Sigmoid colon (tissue), 4 donors: ENCODE results near the gene RING1.

Experiments
- EP300 ChIP-seq, 4 donors: sonication (generic); formaldehyde crosslinking; IDR thresholded peaks; one replicate each; pipeline ENCODE4 v1.6.1; 2017; ENCODE audit warnings: antibody characterized with exemption in 4 of 4
- POLR2A ChIP-seq, 2 donors: fragments of 450-650 bp; IDR thresholded peaks; one replicate each; pipeline ENCODE4 v1.6.1; 2016; ENCODE audit warnings: antibody characterized with exemption in 2 of 2, mild to moderate bottlenecking in 2 of 2, moderate library complexity in 2 of 2
- POLR2AphosphoS5 ChIP-seq, 4 donors: sonication (generic); formaldehyde crosslinking; IDR thresholded peaks; one replicate each; pipeline ENCODE4 v1.6.1; 2017; ENCODE audit warnings: antibody characterized with exemption in 4 of 4
- TF ChIP-seq, protein P1 (sequence below), 4 experiments: fragments of 450-650 bp in 3 of 4; fragments of 200-600 bp in 1 of 4; IDR thresholded peaks; one replicate each; pipeline ENCODE4 v1.5.1; 2016 to 2019; ENCODE audit warnings: antibody characterized with exemption in 4 of 4, mild to moderate bottlenecking in 3 of 4, moderate library complexity in 2 of 4

DNA sequence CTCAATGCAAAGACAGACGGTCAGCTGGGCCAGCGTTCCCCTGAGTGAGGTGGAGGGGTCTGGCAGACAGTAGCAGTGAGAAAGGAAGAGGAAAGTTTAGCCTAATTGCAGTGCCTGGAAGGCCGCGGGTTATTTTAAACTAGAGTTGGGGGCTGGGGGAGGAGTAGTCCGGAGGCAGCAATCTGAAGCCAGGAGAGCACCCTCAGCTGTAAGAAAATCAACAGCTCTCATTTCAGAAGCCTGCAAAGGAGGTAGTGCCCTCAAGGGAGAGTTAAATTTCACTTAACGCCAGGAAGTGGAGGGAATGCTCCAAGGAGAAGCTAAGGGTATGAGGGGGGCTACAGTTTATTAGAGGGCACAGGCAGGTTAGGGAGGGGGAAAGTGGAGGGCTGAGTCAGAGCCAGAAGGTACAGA, 26.9 kb downstream of the RING1 start:
- TF ChIP-seq, protein P1, sequence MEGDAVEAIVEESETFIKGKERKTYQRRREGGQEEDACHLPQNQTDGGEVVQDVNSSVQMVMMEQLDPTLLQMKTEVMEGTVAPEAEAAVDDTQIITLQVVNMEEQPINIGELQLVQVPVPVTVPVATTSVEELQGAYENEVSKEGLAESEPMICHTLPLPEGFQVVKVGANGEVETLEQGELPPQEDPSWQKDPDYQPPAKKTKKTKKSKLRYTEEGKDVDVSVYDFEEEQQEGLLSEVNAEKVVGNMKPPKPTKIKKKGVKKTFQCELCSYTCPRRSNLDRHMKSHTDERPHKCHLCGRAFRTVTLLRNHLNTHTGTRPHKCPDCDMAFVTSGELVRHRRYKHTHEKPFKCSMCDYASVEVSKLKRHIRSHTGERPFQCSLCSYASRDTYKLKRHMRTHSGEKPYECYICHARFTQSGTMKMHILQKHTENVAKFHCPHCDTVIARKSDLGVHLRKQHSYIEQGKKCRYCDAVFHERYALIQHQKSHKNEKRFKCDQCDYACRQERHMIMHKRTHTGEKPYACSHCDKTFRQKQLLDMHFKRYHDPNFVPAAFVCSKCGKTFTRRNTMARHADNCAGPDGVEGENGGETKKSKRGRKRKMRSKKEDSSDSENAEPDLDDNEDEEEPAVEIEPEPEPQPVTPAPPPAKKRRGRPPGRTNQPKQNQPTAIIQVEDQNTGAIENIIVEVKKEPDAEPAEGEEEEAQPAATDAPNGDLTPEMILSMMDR (IDR thresholded peaks at IDR 0.05), result no peak
- TF ChIP-seq POLR2A (IDR thresholded peaks at IDR 0.05) (no peak), POLR2AphosphoS5 (IDR thresholded peaks at IDR 0.05) (no peak), EP300 (IDR thresholded peaks at IDR 0.05) (no peak)
